HCT116 (cell line): ENCODE results near the gene GNB1L. TPM values are rescaled to one million over a fixed set of nuclear protein-coding genes. Genes with fewer than 3 reads are reported as not detected.

Source experiments
- ATAC-seq: fragments of 200-7000 bp; cut with Tn5 transposase; 2 replicates; pipeline ENCODE4 v1.9.1; 2020; ENCODE audit warnings: mild to moderate bottlenecking, moderate library complexity
- BruUV-seq: library from RNA; stranded (reverse); fragments of 400-500 nt; replicated peaks from 2 replicates; lab custom pipeline; 2021; lab: Mats Ljungman, UMichigan
- CTCF ChIA-PET: fragments of 300-600 bp; sonication (Branson Sonifier 250); formaldehyde crosslinking; loops from one replicate; lab custom pipeline; 2021; ENCODE audit warnings: antibody characterized with exemption; lab: Charles Lee
- POLR2A ChIA-PET: fragments of 300-600, 350-600 bp; sonication (Branson Sonifier 250); formaldehyde crosslinking; loops from one replicate; lab custom pipeline; 2021; ENCODE audit warnings: antibody characterized with exemption; lab: Charles Lee
- RAD21 ChIA-PET, 2 experiments: fragments of 300-600 bp; sonication (Branson Sonifier 250); formaldehyde crosslinking; loops; one replicate each; lab custom pipeline; 2023; ENCODE audit warnings: low total read pairs in 2 of 2; ENCODE audit not compliant: uncharacterized antibody in 2 of 2, unreplicated experiment in 2 of 2, low non-redundant PET in 1 of 2; lab: Charles Lee
- DNase-seq: peaks from one replicate; pipeline ENCODE4 v3.0.0-alpha.2; 2010; ENCODE audit warnings: low read depth, low spot score
- H2AFZ ChIP-seq: fragments of 200-600 bp; shearing (Covaris generic), sonication (generic); 2 replicates; pipeline ENCODE4 v1.6.1; 2017; ENCODE audit warnings: low read depth, mixed run types, mixed read lengths, antibody characterized with exemption, low read length; ENCODE audit not compliant: poor library complexity, severe bottlenecking
- H3K27ac ChIP-seq: 2 replicates; pipeline ENCODE4 v1.5.1; 2012; ENCODE audit warnings: low read depth, low read length
- H3K27me3 ChIP-seq: fragments of 200-600 bp; sonication (generic); 2 replicates; pipeline ENCODE4 v1.6.1; 2016; ENCODE audit warnings: mixed run types, low read length, mixed read lengths; ENCODE audit not compliant: insufficient read depth
- H3K36me3 ChIP-seq, 2 experiments: fragments of 200-500 bp in 1 of 2; fragments of 200-600 bp in 1 of 2; sonication (Bioruptor generic) in 1 of 2; sonication (generic) in 1 of 2; 2 replicates each; pipeline versions ENCODE4 v1.5.1 to v1.6.1; 2014 to 2016; ENCODE audit warnings: low read length in 2 of 2, inconsistent platforms in 1 of 2, mixed read lengths in 1 of 2, mixed run types in 1 of 2; ENCODE audit not compliant: insufficient read depth in 2 of 2, control insufficient read depth in 1 of 2
- H3K4me1 ChIP-seq, 2 experiments: fragments of 200-600 bp in 1 of 2; sonication (generic) in 1 of 2; 2 replicates each; pipeline versions ENCODE4 v1.5.1 to v1.6.1; 2012 to 2017; ENCODE audit warnings: low read length in 2 of 2, inconsistent platforms in 1 of 2, mild to moderate bottlenecking in 1 of 2, mixed read lengths in 1 of 2, mixed run types in 1 of 2, moderate library complexity in 1 of 2; ENCODE audit not compliant: insufficient read depth in 2 of 2, control insufficient read depth in 1 of 2
- H3K4me2 ChIP-seq: fragments of 200-600 bp; sonication (generic); 2 replicates; pipeline ENCODE4 v1.6.1; 2017; ENCODE audit warnings: mixed run types, low read length, mixed read lengths
- H3K4me3 ChIP-seq, 2 experiments: fragments of 200-600 bp in 1 of 2; sonication (generic) in 1 of 2; replicated peaks in 1 of 2; 2 replicates each; pipeline ENCODE4 v1.5.1; 2011 to 2016; ENCODE audit warnings: low read length in 2 of 2, control low read depth in 1 of 2, low read depth in 1 of 2, mild to moderate bottlenecking in 1 of 2, mixed read lengths in 1 of 2, mixed run types in 1 of 2
- H3K79me2 ChIP-seq: fragments of 200-600 bp; sonication (generic); 2 replicates; pipeline ENCODE4 v1.6.1; 2017; ENCODE audit warnings: mild to moderate bottlenecking, mixed run types, low read length, moderate library complexity, mixed read lengths; ENCODE audit not compliant: insufficient read depth
- H3K9ac ChIP-seq: fragments of 200-600 bp; sonication (generic); 2 replicates; pipeline ENCODE4 v1.6.1; 2016; ENCODE audit warnings: low read length, mixed read lengths
- H3K9me2 ChIP-seq: fragments of 200-600 bp; sonication (generic), shearing (Covaris generic); 2 replicates; pipeline ENCODE4 v1.6.1; 2017; ENCODE audit warnings: mixed run types, mild to moderate bottlenecking, moderate library complexity; ENCODE audit not compliant: insufficient read depth
- H3K9me3 ChIP-seq, 2 experiments: fragments of 200-500 bp in 1 of 2; fragments of 200-600 bp in 1 of 2; sonication (Bioruptor generic) in 1 of 2; sonication (generic) in 1 of 2; 2 replicates each; pipeline ENCODE4 v1.6.1; 2014 to 2017; ENCODE audit warnings: low read length in 2 of 2, mixed read lengths in 2 of 2, inconsistent platforms in 1 of 2, low read depth in 1 of 2, mild to moderate bottlenecking in 1 of 2, mixed run types in 1 of 2, moderate library complexity in 1 of 2; ENCODE audit not compliant: control insufficient read depth in 1 of 2, insufficient read depth in 1 of 2
- H4K20me1 ChIP-seq: fragments of 200-600 bp; sonication (generic), shearing (Covaris generic); 2 replicates; pipeline ENCODE4 v1.6.1; 2017; ENCODE audit warnings: mixed run types, mild to moderate bottlenecking, moderate library complexity; ENCODE audit not compliant: insufficient read depth
- ATF3 ChIP-seq: IDR thresholded peaks from 2 replicates; pipeline ENCODE4 v1.6.1; 2012
- CBX3 ChIP-seq: IDR thresholded peaks from 2 replicates; pipeline ENCODE4 v1.6.1; 2012; ENCODE audit warnings: low read depth
- CEBPB ChIP-seq: IDR thresholded peaks from 2 replicates; pipeline ENCODE4 v1.6.1; 2012; ENCODE audit warnings: low read depth
- EGR1 ChIP-seq: IDR thresholded peaks from 2 replicates; pipeline ENCODE4 v1.6.1; 2012; ENCODE audit warnings: low read depth
- ELF1 ChIP-seq: IDR thresholded peaks from 2 replicates; pipeline ENCODE4 v1.6.1; 2012; ENCODE audit warnings: low read depth, borderline replicate concordance
- EZH2 ChIP-seq: fragments of 200-600 bp; sonication (generic); IDR thresholded peaks from 2 replicates; pipeline ENCODE4 v1.6.1; 2017; ENCODE audit warnings: antibody characterized with exemption, mixed run types
- EZH2phosphoT487 ChIP-seq: fragments of 200-600 bp; IDR thresholded peaks from 2 replicates; pipeline ENCODE4 v1.6.1; 2018; ENCODE audit warnings: antibody characterized with exemption, borderline replicate concordance
- FOSL1 ChIP-seq: IDR thresholded peaks from 2 replicates; pipeline ENCODE4 v1.6.1; 2012; ENCODE audit warnings: low read depth
- MAX ChIP-seq: IDR thresholded peaks from 2 replicates; pipeline ENCODE4 v1.6.1; 2012
- POLR2A ChIP-seq: IDR thresholded peaks from 2 replicates; pipeline ENCODE4 v1.7.0; 2011; ENCODE audit warnings: borderline replicate concordance; ENCODE audit not compliant: insufficient read depth, insufficient read length; ENCODE audit errors: extremely low read depth
- POLR2AphosphoS5 ChIP-seq: IDR thresholded peaks from 2 replicates; pipeline ENCODE4 v1.6.1; 2011; ENCODE audit warnings: mild to moderate bottlenecking, low read depth, low read length, moderate library complexity
- RAD21 ChIP-seq: IDR thresholded peaks from 2 replicates; pipeline ENCODE4 v1.6.1; 2012; ENCODE audit warnings: low read depth, mild to moderate bottlenecking
- SIN3A ChIP-seq: IDR thresholded peaks from 2 replicates; pipeline ENCODE4 v1.6.1; 2012; ENCODE audit warnings: low read depth
- TCF7L2 ChIP-seq: IDR thresholded peaks from 2 replicates; pipeline ENCODE4 v1.7.0; 2011; ENCODE audit warnings: borderline replicate concordance, inconsistent platforms; ENCODE audit not compliant: insufficient read depth, insufficient read length; ENCODE audit errors: extremely low read depth
- YY1 ChIP-seq: IDR thresholded peaks from 2 replicates; pipeline ENCODE4 v1.6.1; 2011; ENCODE audit warnings: low read length, low read depth, moderate library complexity, mild to moderate bottlenecking; ENCODE audit not compliant: insufficient replicate concordance; ENCODE audit errors: extremely low read depth
- ZFX ChIP-seq: fragments of 450-650 bp; IDR thresholded peaks from 2 replicates; pipeline ENCODE4 v1.6.1; 2017
- ZNF274 ChIP-seq: fragments of 200-500 bp; sonication (Bioruptor generic); IDR thresholded peaks from 2 replicates; pipeline ENCODE4 v1.6.1; 2014; ENCODE audit warnings: mild to moderate bottlenecking, low read depth, low read length, inconsistent platforms
- intact Hi-C: fragments of 100-400 bp; cut with micrococcal nuclease; formaldehyde crosslinking; loops from 2 replicates; pipeline ENCODE4 v1.10.0; 2022
- total RNA-seq: library from RNA; stranded (reverse); gene quantifications from one replicate; pipeline ENCODE4 v1.2.1, GENCODE V29; 2021; ENCODE audit not compliant: unreplicated experiment

GNB1L gene
- total RNA-seq, 1 experiment from 2014 or later: 12.1 TPM

DNA sequence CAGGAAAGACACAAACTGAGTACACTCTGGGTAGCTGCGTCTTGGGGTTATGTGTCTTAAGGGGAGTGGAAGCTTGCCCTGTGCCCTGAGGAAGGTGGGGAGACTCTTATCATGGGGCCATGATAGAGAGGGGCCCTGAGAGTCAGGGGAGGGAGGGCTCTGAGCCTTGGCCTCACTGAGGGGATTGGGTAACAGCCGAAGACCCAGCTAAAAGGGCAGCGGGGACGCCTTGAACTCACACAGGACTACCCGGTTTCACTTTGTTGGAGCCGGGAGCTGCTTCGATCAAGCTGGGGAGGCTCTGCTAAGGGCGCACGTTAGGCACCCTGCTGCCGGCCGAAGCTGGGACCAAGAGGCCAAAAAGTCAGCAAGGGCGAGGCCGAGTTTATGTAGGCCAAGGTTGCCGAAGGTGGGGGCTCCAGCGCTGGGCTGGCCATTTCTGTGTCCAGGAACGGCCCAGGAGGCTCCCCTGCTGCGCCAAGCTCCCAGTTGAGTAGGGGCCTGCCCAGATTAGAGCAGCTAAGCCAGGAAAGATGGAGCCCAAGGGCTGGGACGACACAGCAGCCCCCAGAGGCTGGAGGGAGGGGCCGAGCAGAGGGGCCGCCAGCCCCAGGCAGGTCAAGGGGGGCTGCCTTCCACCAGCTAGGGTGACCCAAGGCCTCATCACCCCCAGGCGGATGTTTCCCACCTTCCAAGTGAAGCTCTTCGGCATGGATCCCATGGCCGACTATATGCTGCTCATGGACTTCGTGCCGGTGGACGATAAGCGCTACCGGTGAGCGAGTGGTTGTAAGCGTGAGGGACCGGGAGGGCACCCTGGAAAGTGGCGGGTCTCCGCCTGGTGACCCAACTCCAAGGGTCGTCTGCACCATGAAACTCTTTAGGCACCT lies 91.9 kb downstream of the GNB1L start:
- no peak for ATAC-seq
- POLR2A ChIA-PET: interaction anchor here (0.8 kb wide), 1 partner anchor 91 kb away, joined by 3 read pairs; no protein-coding TSS in a partner anchor
- no peaks in the 10 kb centered on the region for H3K36me3 ChIP-seq
- no peak overlapping the region for H3K4me3 ChIP-seq
- no peaks in the 10 kb centered on the region for H3K27me3 ChIP-seq
- intact Hi-C loops: no loop called here
- TF ChIP-seq POLR2AphosphoS5 (no peak), YY1 (no peak), TCF7L2 (no peak), ATF3 (no peak), EGR1 (no peak), ELF1 (no peak), MAX (no peak), SIN3A (no peak), CBX3 (no peak), CEBPB (no peak), ZNF274 (no peak), EZH2 (no peak), RAD21 (no peak), ZFX (no peak), POLR2A (no peak), FOSL1 (no peak), EZH2phosphoT487 (no peak)
- CTCF ChIA-PET: no interaction called here
- no peak overlapping the region for H3K9ac ChIP-seq
- peaks cover 10 to 17% of the 10 kb centered on the region in 2 experiments for H3K4me1 ChIP-seq
- no TSS peak for BruUV-seq
- no peak overlapping the region for H3K4me2 ChIP-seq
- DNase-seq: no peak
- RAD21 ChIA-PET: no interaction called here
- H3K9me2 ChIP-seq: no peaks in the 10 kb centered on the region
- H2AFZ ChIP-seq: no peak overlapping the region
- no peaks in the 10 kb centered on the region for H4K20me1 ChIP-seq
- H3K79me2 ChIP-seq: peaks cover 11% of the 10 kb centered on the region; the same call in 1 of the 2 replicates
- H3K9me3 ChIP-seq: no peaks in the 10 kb centered on the region
- H3K27ac ChIP-seq: no peak overlapping the region
